Left lung (tissue), 10 donors: ENCODE data around the gene CAPN13. TPM values are rescaled to one million over a fixed set of nuclear protein-coding genes. Genes with fewer than 3 reads are reported as not detected.

Source experiments
- ATAC-seq: fragments of 200-7000 bp; cut with Tn5 transposase; one replicate; pipeline ENCODE4 v1.9.1; 2020; ENCODE audit warnings: moderate library complexity
- DNase-seq, 4 donors: peaks; one replicate each; pipeline ENCODE4 v3.0.0-alpha.2; 2013 to 2020
- H3K27ac ChIP-seq, 2 donors: fragments of 200-600 bp; sonication (generic) in 1 of 2; one replicate each; pipeline versions ENCODE4 v1.5.0 to v1.8.0; 2020 to 2021
- H3K27me3 ChIP-seq, 2 donors: fragments of 200-600 bp; sonication (generic) in 1 of 2; one replicate each; pipeline versions ENCODE4 v1.5.0 to v1.8.0; 2020 to 2021
- H3K36me3 ChIP-seq, 2 donors: fragments of 200-600 bp; sonication (generic) in 1 of 2; one replicate each; pipeline versions ENCODE4 v1.5.0 to v1.8.0; 2020 to 2021
- H3K4me1 ChIP-seq, 2 donors: fragments of 200-600 bp; one replicate each; pipeline ENCODE4 v1.8.0; 2021
- H3K4me3 ChIP-seq, 2 donors: fragments of 200-600 bp; sonication (generic) in 1 of 2; one replicate each; pipeline versions ENCODE4 v1.5.0 to v1.8.0; 2020 to 2021; ENCODE audit warnings: mild to moderate bottlenecking in 1 of 2
- H3K9me3 ChIP-seq, 2 donors: fragments of 200-600 bp; sonication (generic) in 1 of 2; one replicate each; pipeline versions ENCODE4 v1.5.0 to v1.8.0; 2020 to 2021
- CTCF ChIP-seq, 2 donors: fragments of 200-600 bp; sonication (generic) in 1 of 2; IDR thresholded peaks; one replicate each; pipeline versions ENCODE4 v1.5.0 to v1.8.0; 2021; ENCODE audit warnings: antibody characterized with exemption in 2 of 2
- intact Hi-C, 2 donors: fragments of 100-400 bp; cut with DNase I; formaldehyde crosslinking; loops; one replicate each; pipeline versions ENCODE4 v1.11.2 to v1.14.2; 2022
- polyA plus RNA-seq, 6 donors: library from polyadenylated mRNA; unstranded; fragments of 120-200 nt; gene quantifications; one replicate each; pipeline ENCODE4 v1.2.1, GENCODE V29; 2013; ENCODE audit not compliant: insufficient read length in 6 of 6
- total RNA-seq, 2 donors: library from RNA; stranded (reverse); fragmentation: NEBNext Ultra II Directional; extraction: Animal tissue kit (Norgen Biotek cat#: 25700); gene quantifications; one replicate each; pipeline ENCODE4 v1.2.1, GENCODE V29; 2021
- donor health status: DM: no; HTN: yes; CAD: no.
- donor health status: DM: no; HTN: no; CAD: no.

CAPN13 gene
- total and polyA plus RNA-seq, 8 donors: 1.1 to 14.9 (median 1.5) TPM

- DNase-seq: no peak
- intact Hi-C loops: no loop called here
- Histone ChIP-seq H3K27ac (no peak overlapping the region), H3K36me3 (no peaks in the 10 kb centered on the region), H3K9me3 (no peaks in the 10 kb centered on the region), H3K4me3 (no peak overlapping the region), H3K27me3 (peaks cover 0 to 6% of the 10 kb centered on the region in 2 donors), H3K4me1 (no peaks in the 10 kb centered on the region)
- no peak for ATAC-seq
- no peak for TF ChIP-seq CTCF (IDR thresholded peaks at IDR 0.05)
Observed at GRCh38 chr2:30775833-30776232, 31.4 kb downstream of the CAPN13 start.

GRCh38 chr2:30772021-30772705 is 35.1 kb downstream of the CAPN13 start:
- ATAC-seq: no peak
- TF ChIP-seq CTCF (IDR thresholded peaks at IDR 0.05): no peak
- no peaks in the 10 kb centered on the region for H3K9me3 ChIP-seq
- no peak overlapping the region for H3K27ac ChIP-seq
- intact Hi-C loops: no loop called here
- peaks cover 0 to 6% of the 10 kb centered on the region in 2 donors for H3K27me3 ChIP-seq
- no peak overlapping the region for H3K4me3 ChIP-seq
- H3K36me3 ChIP-seq: no peaks in the 10 kb centered on the region
- no peaks in the 10 kb centered on the region for H3K4me1 ChIP-seq
- DNase-seq: no peak

GRCh38 chr2:30770816-30771576 is 36.2 kb downstream of the CAPN13 start:
- no peak for TF ChIP-seq CTCF (IDR thresholded peaks at IDR 0.05)
- ATAC-seq (no peak), DNase-seq (no peak)
- Histone ChIP-seq H3K36me3 (no peaks in the 10 kb centered on the region), H3K27me3 (peaks cover 0 to 4% of the 10 kb centered on the region in 2 donors), H3K4me1 (no peaks in the 10 kb centered on the region), H3K4me3 (no peak overlapping the region), H3K27ac (no peak overlapping the region), H3K9me3 (no peaks in the 10 kb centered on the region)
- intact Hi-C loops: no loop called here

- intact Hi-C loops: no loop called here
- H3K27me3 ChIP-seq: no peaks in the 10 kb centered on the region
- H3K9me3 ChIP-seq: no peaks in the 10 kb centered on the region
- H3K27ac ChIP-seq: no peak overlapping the region
- H3K4me1 ChIP-seq: no peaks in the 10 kb centered on the region
- TF ChIP-seq CTCF (IDR thresholded peaks at IDR 0.05): no peak
- no peak for ATAC-seq
- DNase-seq: no peak
- no peaks in the 10 kb centered on the region for H3K36me3 ChIP-seq
- no peak overlapping the region for H3K4me3 ChIP-seq
Observed at GRCh38 chr2:30769891-30770462, 37.3 kb downstream of the CAPN13 start.

- ATAC-seq: no peak
- intact Hi-C loops: no loop called here
- Histone ChIP-seq H3K4me3 (no peak overlapping the region), H3K9me3 (no peaks in the 10 kb centered on the region), H3K36me3 (no peaks in the 10 kb centered on the region), H3K27me3 (no peaks in the 10 kb centered on the region), H3K27ac (no peak overlapping the region), H3K4me1 (no peaks in the 10 kb centered on the region)
- DNase-seq: no peak
- TF ChIP-seq CTCF (IDR thresholded peaks at IDR 0.05): no peak
Observed at GRCh38 chr2:30769481-30769780, 37.8 kb downstream of the CAPN13 start.
